Smooth muscle cell of the brain vasculature (primary cell): ENCODE data around the gene CCDC116.
A peak's percentile ranks its signal among the peaks of the same experiment; 100 is the strongest.
"Not testable (repeated sequence)": the region's sequence is repeated elsewhere in the genome, so short reads cannot be mapped to it uniquely, and the experiment has no call there.

Experiments
- DNase-seq: peaks from one replicate; pipeline ENCODE4 v3.0.0-alpha.2; 2012; ENCODE audit warnings: low read depth, low spot score

CCDC116 gene

GRCh38 chr22:21609556-21610157, 22.9 kb upstream of the CCDC116 start:
- not testable (repeated sequence) for DNase-seq

- DNase-seq: no peak
These were observed 21.2 kb upstream of the CCDC116 start for GRCh38 chr22:21611210-21611977.

GRCh38 chr22:21612858-21613257, 19.7 kb upstream of the CCDC116 start:
- DNase-seq: no peak

GRCh38 chr22:21613553-21614233, 18.9 kb upstream of the CCDC116 start:
- no peak for DNase-seq

GRCh38 chr22:21615731-21616130, 16.8 kb upstream of the CCDC116 start:
- no peak for DNase-seq

GRCh38 chr22:21617337-21617736, 15.2 kb upstream of the CCDC116 start:
- not testable (repeated sequence) for DNase-seq

- no peak for DNase-seq
These were observed 11.5 kb upstream of the CCDC116 start for GRCh38 chr22:21621025-21621424.

- DNase-seq: no peak
These were observed 10.3 kb upstream of the CCDC116 start for GRCh38 chr22:21622011-21622918.

- no peak for DNase-seq
These were observed 9.5 kb upstream of the CCDC116 start for GRCh38 chr22:21622919-21623647.

GRCh38 chr22:21623648-21623970, 9.0 kb upstream of the CCDC116 start:
- DNase-seq: no peak

GRCh38 chr22:21624120-21624879, 8.3 kb upstream of the CCDC116 start:
- DNase-seq: no peak

- no peak for DNase-seq
These were observed 7.4 kb upstream of the CCDC116 start for GRCh38 chr22:21624880-21625791.

GRCh38 chr22:21626073-21626734, 6.4 kb upstream of the CCDC116 start:
- DNase-seq: no peak

- no peak for DNase-seq
These were observed 5.7 kb upstream of the CCDC116 start for GRCh38 chr22:21626735-21627469.

GRCh38 chr22:21628386-21629254, 3.9 kb upstream of the CCDC116 start:
- DNase-seq: no peak

GRCh38 chr22:21629255-21630149, 3.1 kb upstream of the CCDC116 start, which contains the start of gene YDJC:
TSS of gene YDJC (minus strand) at chr22:21630022. CDS start at chr22:21630014, 8 bp downstream.
- DNase-seq: peak; percentile 75
